Activated CD8-positive, alpha-beta memory T cell treated with anti-CD3 and anti-CD28 coated beads, Interleukin-2, amount 50 U/mL, for 4 hours (primary cell): Measurements from ENCODE around the gene LYPD5.

Source experiments
- DNase-seq: peaks from one replicate; pipeline ENCODE4 v3.0.0-alpha.2; 2020

Gene LYPD5

DNA sequence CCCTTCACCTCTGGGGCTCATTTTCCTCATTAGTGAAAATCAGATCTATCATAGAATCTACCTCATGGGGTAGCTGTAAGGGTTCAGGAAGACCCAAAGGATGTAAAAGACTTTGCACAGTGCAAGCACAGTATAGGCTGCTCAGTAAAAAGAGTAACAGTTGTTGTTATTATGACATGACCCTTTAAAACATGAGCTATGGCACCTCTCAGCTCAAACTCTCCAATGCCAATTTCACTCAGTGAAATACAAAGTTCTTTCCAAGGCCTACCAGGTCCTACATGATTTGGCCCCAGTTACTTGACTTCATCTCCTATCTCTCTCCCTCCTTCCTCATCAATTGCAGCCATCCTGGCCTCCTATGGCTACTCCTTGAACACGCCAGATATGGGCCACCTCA is 52.3 kb downstream of the LYPD5 start:
- DNase-seq: no peak

DNA sequence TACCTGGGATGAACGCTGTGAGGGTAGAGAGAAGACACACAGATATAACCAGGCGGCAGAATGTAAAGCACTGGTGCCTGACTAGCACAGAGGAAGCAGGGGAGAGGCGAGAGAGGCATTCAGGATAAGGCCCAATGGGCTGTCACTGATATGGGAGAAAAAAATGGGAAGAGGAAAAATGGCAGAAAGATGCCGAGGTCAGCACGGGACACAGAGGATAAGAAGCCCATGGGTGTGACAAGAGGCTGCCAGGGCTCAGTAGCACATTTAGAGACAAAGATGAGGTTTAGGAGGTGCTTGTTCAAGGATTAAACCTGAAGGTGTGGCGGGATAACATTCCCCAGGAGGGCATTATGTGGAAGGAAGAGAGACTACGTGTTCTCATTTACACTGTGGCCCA is 53.1 kb downstream of the LYPD5 start:
- no peak for DNase-seq

DNA sequence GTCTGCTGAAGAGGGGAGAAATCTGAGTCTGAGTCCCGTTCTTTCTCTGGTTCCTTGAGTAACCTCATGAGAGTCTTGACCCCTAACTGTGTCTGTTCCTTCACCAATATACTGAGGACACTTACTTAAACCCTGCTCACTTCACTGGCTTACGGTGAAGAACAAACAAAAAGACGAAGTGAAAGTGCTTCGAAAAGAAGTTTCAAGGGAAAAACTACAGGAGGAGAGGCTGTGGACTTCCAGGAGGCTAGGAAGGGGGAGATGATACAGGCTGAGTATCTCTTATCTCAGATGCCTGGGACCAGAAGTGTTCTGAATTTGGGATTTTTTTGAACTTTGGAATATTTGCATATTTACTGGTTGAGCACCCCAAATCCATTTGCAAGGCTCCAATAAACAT is 53.6 kb downstream of the LYPD5 start:
- no peak for DNase-seq

DNA sequence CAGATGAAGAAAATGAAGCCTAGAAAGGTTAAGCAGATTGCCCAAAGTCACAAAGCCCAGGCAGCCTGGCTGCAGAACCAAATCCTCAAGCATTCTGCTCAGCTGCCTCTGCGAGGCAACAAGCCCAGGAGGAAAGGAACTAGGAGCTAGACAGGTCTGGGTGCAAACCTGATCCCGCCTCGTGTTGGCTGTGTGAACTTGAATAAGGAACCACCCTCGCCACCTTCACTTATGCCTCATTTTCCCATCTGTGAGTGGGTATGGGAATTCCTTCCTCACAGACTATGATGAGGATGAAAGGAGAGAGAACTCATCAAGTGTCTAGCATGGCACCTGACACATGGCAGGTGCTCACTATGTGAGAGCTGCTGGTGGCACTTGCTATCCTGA is 54.0 kb downstream of the LYPD5 start:
- DNase-seq: no peak

DNA sequence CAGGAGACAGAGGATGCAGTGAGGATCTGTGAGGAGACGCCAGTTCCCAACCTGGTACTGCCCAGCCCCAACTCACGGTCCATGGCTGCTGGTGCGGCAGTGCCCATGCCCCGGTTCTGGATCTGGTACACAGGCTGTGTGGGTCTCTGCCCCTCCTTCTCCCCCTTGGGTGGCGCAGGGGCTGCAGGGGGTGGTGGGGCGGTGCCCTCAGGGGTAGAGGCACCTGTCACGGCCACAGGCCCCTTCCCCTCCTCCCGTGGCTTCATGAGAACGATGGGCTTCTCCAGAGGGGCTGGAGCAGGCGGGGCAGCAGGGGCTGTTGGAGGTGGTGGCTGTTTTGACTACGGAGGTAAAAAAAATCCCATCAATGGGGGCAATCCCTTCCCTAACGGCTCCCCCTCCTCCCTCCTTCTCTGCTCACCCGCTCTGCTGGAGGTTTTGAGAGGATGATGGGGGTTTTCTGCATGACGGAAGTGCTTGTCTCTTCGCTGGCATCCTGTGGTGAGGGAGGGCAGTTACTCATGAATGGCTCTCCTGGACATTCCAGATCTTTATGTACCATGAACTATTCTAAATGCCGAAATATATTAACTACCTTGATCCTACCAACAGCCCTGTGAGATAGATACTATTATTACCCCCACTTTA is 54.6 kb downstream of the LYPD5 start:
- DNase-seq: no peak
